ENCODE results near the gene XRCC6. TPM values are rescaled to one million over a fixed set of nuclear protein-coding genes. Genes with fewer than 3 reads are reported as not detected.
"Not testable (repeated sequence)": the region's sequence is repeated elsewhere in the genome, so short reads cannot be mapped to it uniquely, and the experiment has no call there.

XRCC6 gene
- total RNA-seq, 2 experiments from 2014 or later, result 274 to 359 TPM

GRCh38 chr22:41663594-41663993, 42.5 kb downstream of the XRCC6 start:
- not testable (repeated sequence) for H3K27me3 Mint-ChIP-seq; ATAC-seq; H3K9me3 Mint-ChIP-seq (ENCODE audit: low read depth); H3K27ac Mint-ChIP-seq; H3K4me3 Mint-ChIP-seq; DNase-seq; H3K4me1 Mint-ChIP-seq
- peaks cover 33% of the 10 kb centered on the region for H3K36me3 Mint-ChIP-seq
- CTCF ChIA-PET, result interaction anchor here (0.6 to 0.9 kb wide), 2 partner anchors 282 to 402 kb away, joined by 3 read pairs; partner anchors contain the start of gene TEF

- DNase-seq, result no peak
- CTCF ChIA-PET, result interaction anchor here (0.7 to 3.3 kb wide), 3 partner anchors 28 to 44 kb away, joined by 4 to 24 read pairs (median 4); partner anchors contain the start of genes DESI1 and XRCC6
- Mint-ChIP-seq H3K27ac (peak overlapping the region; percentile 47), H3K27me3 (no peaks in the 10 kb centered on the region), H3K36me3 (peaks cover 36% of the 10 kb centered on the region), H3K4me3 (no peak overlapping the region), H3K9me3 (ENCODE audit: low read depth) (no peaks in the 10 kb centered on the region), H3K4me1 (peaks cover 10% of the 10 kb centered on the region)
- no peak for ATAC-seq
Measured at GRCh38 chr22:41664490-41664889, 43.4 kb downstream of the XRCC6 start.

- CTCF ChIA-PET, result interaction anchor here (0.7 to 3.3 kb wide), 5 partner anchors 9 to 45 kb away, joined by 4 to 57 read pairs (median 24); partner anchors contain the start of genes DESI1, SNU13 and XRCC6
- Mint-ChIP-seq H3K4me1 (peaks cover 10% of the 10 kb centered on the region), H3K4me3 (no peak overlapping the region)
Measured at GRCh38 chr22:41664951-41665350, 43.9 kb downstream of the XRCC6 start.

GRCh38 chr22:41668971-41669911, 48.1 kb downstream of the XRCC6 start:
- Mint-ChIP-seq H3K4me1 (peaks cover 10% of the 10 kb centered on the region), H3K27me3 (no peaks in the 10 kb centered on the region), H3K9me3 (ENCODE audit: low read depth) (no peaks in the 10 kb centered on the region), H3K27ac (peak overlapping the region; percentile 15), H3K4me3 (no peak overlapping the region), H3K36me3 (peaks cover 18% of the 10 kb centered on the region)
- no peak for ATAC-seq
- DNase-seq, result no peak
- CTCF ChIA-PET, result interaction anchor here (0.7 to 3.1 kb wide), 2 partner anchors 29 to 271 kb away, joined by 4 to 36 read pairs; partner anchors contain the start of gene MEI1

More at GRCh38 chr22:41664951-41665350, 43.9 kb downstream of the XRCC6 start:
- Mint-ChIP-seq H3K27me3 (no peaks in the 10 kb centered on the region), H3K36me3 (peaks cover 36% of the 10 kb centered on the region), H3K9me3 (ENCODE audit: low read depth) (no peaks in the 10 kb centered on the region), H3K27ac (peak overlapping the region; percentile 47)
- ATAC-seq, result no peak
- DNase-seq, result no peak

- H3K27ac Mint-ChIP-seq; ATAC-seq; DNase-seq; H3K4me3 Mint-ChIP-seq; H3K27me3 Mint-ChIP-seq; H3K9me3 Mint-ChIP-seq (ENCODE audit: low read depth): not testable (repeated sequence)
- Mint-ChIP-seq H3K36me3 (peaks cover 28% of the 10 kb centered on the region), H3K4me1 (peaks cover 11% of the 10 kb centered on the region)
- CTCF ChIA-PET, result interaction anchor here (2.0 kb wide), 1 partner anchor 25 kb away, joined by 5 read pairs; no protein-coding TSS in a partner anchor
Measured at GRCh38 chr22:41672096-41672495, 51.0 kb downstream of the XRCC6 start.

GRCh38 chr22:41672780-41673509, 51.9 kb downstream of the XRCC6 start:
- H3K27me3 Mint-ChIP-seq, result no peaks in the 10 kb centered on the region
- CTCF ChIA-PET, result interaction anchor here (1.3 to 2.0 kb wide), 3 partner anchors 11 to 24 kb away, joined by 3 to 5 read pairs (median 3); no protein-coding TSS in a partner anchor
- no peak for DNase-seq
- peaks cover 32% of the 10 kb centered on the region for H3K36me3 Mint-ChIP-seq
- H3K4me1 Mint-ChIP-seq, result peaks cover 10% of the 10 kb centered on the region
- no peaks in the 10 kb centered on the region for H3K9me3 Mint-ChIP-seq (ENCODE audit: low read depth)
- H3K27ac Mint-ChIP-seq, result no peak overlapping the region
- ATAC-seq, result no peak
- no peak overlapping the region for H3K4me3 Mint-ChIP-seq

- Mint-ChIP-seq H3K9me3 (ENCODE audit: low read depth) (no peaks in the 10 kb centered on the region), H3K27me3 (no peaks in the 10 kb centered on the region), H3K36me3 (peaks cover 39% of the 10 kb centered on the region), H3K27ac (no peak overlapping the region), H3K4me1 (peaks cover 15% of the 10 kb centered on the region), H3K4me3 (no peak overlapping the region)
- CTCF ChIA-PET, result interaction anchor here (2.9 kb wide), 1 partner anchor 8 kb away, joined by 13 read pairs; no protein-coding TSS in a partner anchor
- ATAC-seq, result no peak
- no peak for DNase-seq
Measured at GRCh38 chr22:41674846-41675340, 53.8 kb downstream of the XRCC6 start.

GRCh38 chr22:41676134-41676533, 55.0 kb downstream of the XRCC6 start:
- peaks cover 23% of the 10 kb centered on the region for H3K4me1 Mint-ChIP-seq
- peak overlapping the region; percentile 63 for H3K27ac Mint-ChIP-seq
- no peak for DNase-seq
- H3K4me3 Mint-ChIP-seq, result no peak overlapping the region
- H3K9me3 Mint-ChIP-seq (ENCODE audit: low read depth), result no peaks in the 10 kb centered on the region
- peaks cover 40% of the 10 kb centered on the region for H3K36me3 Mint-ChIP-seq
- H3K27me3 Mint-ChIP-seq, result no peaks in the 10 kb centered on the region
- no peak for ATAC-seq
- CTCF ChIA-PET, result interaction anchor here (2.3 to 2.9 kb wide), 2 partner anchors 9 to 21 kb away, joined by 6 to 13 read pairs; no protein-coding TSS in a partner anchor

- Mint-ChIP-seq H3K4me1 (peaks cover 27% of the 10 kb centered on the region), H3K36me3 (peaks cover 32% of the 10 kb centered on the region), H3K4me3 (peak overlapping the region; percentile 100), H3K27ac (peak overlapping the region; percentile 46), H3K9me3 (ENCODE audit: low read depth) (no peaks in the 10 kb centered on the region), H3K27me3 (no peaks in the 10 kb centered on the region)
- no peak for DNase-seq
- no peak for ATAC-seq
- CTCF ChIA-PET, result interaction anchor here (1.2 to 6.4 kb wide), 2 partner anchors 15 to 259 kb away, joined by 4 to 45 read pairs; no protein-coding TSS in a partner anchor
Measured at GRCh38 chr22:41681616-41682015, 60.5 kb downstream of the XRCC6 start.

GRCh38 chr22:41682033-41682807, 61.1 kb downstream of the XRCC6 start:
- CTCF ChIA-PET, result interaction anchor here (1.2 to 6.4 kb wide), 2 partner anchors 15 to 259 kb away, joined by 4 to 45 read pairs; no protein-coding TSS in a partner anchor
- peak; percentile 91 for DNase-seq
- Mint-ChIP-seq H3K36me3 (peaks cover 29% of the 10 kb centered on the region), H3K27me3 (no peaks in the 10 kb centered on the region), H3K4me1 (peaks cover 28% of the 10 kb centered on the region), H3K4me3 (peak overlapping the region; percentile 100), H3K9me3 (ENCODE audit: low read depth) (no peaks in the 10 kb centered on the region), H3K27ac (peak overlapping the region; percentile 97)
- peak; percentile 91 for ATAC-seq

GRCh38 chr22:41683052-41683451, 62.0 kb downstream of the XRCC6 start:
- no peak for ATAC-seq
- peak overlapping the region; percentile 97 for H3K27ac Mint-ChIP-seq
- CTCF ChIA-PET, result interaction anchor here (6.4 kb wide), 1 partner anchor 16 kb away, joined by 45 read pairs; no protein-coding TSS in a partner anchor
- H3K36me3 Mint-ChIP-seq, result peaks cover 28% of the 10 kb centered on the region
- H3K4me1 Mint-ChIP-seq, result peaks cover 34% of the 10 kb centered on the region
- DNase-seq, result no peak
- H3K27me3 Mint-ChIP-seq, result no peaks in the 10 kb centered on the region
- H3K4me3 Mint-ChIP-seq, result peak overlapping the region; percentile 100
- no peaks in the 10 kb centered on the region for H3K9me3 Mint-ChIP-seq (ENCODE audit: low read depth)

GRCh38 chr22:41683616-41684015, 62.5 kb downstream of the XRCC6 start:
- no peaks in the 10 kb centered on the region for H3K9me3 Mint-ChIP-seq (ENCODE audit: low read depth)
- no peak overlapping the region for H3K27ac Mint-ChIP-seq
- CTCF ChIA-PET, result interaction anchor here (0.8 to 6.4 kb wide), 2 partner anchors 15 to 17 kb away, joined by 3 to 45 read pairs; no protein-coding TSS in a partner anchor
- H3K4me1 Mint-ChIP-seq, result peaks cover 32% of the 10 kb centered on the region
- H3K4me3 Mint-ChIP-seq, result no peak overlapping the region
- no peaks in the 10 kb centered on the region for H3K27me3 Mint-ChIP-seq
- DNase-seq, result no peak
- peaks cover 23% of the 10 kb centered on the region for H3K36me3 Mint-ChIP-seq
- no peak for ATAC-seq
